ENCODE results near the gene GALNT9.

The GALNT9 gene

DNA sequence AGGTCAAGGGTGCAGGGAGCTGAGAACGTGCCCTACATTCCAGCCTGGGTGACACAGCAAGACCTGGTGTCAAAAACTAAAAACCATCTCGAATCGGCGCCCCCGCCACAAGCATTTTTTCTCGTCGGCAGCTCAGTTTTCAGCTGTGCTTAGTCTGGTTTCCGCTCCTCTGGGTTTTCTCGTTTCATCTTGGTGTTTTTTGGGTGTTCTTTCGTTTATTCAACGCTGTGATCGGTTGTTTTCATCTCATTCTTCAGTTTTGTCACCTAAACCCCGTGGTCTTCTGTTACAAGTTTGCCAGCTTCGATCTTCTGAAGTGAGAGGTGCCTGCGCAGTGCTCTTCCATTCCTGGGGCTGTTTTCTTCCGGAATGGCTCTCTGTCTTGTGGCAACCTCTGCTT is 143.7 kb downstream of the GALNT9 start:
- DNase-seq (ENCODE audit: low read depth in 2 of 2), result no peak

GRCh38 chr12:132182711-132183365 is 146.6 kb downstream of the GALNT9 start:
- no peak for DNase-seq (ENCODE audit: low read depth in 2 of 2)

- DNase-seq (ENCODE audit: low read depth in 2 of 2), result no peak
Observed at GRCh38 chr12:132182206-132182710, 147.1 kb downstream of the GALNT9 start.

DNA sequence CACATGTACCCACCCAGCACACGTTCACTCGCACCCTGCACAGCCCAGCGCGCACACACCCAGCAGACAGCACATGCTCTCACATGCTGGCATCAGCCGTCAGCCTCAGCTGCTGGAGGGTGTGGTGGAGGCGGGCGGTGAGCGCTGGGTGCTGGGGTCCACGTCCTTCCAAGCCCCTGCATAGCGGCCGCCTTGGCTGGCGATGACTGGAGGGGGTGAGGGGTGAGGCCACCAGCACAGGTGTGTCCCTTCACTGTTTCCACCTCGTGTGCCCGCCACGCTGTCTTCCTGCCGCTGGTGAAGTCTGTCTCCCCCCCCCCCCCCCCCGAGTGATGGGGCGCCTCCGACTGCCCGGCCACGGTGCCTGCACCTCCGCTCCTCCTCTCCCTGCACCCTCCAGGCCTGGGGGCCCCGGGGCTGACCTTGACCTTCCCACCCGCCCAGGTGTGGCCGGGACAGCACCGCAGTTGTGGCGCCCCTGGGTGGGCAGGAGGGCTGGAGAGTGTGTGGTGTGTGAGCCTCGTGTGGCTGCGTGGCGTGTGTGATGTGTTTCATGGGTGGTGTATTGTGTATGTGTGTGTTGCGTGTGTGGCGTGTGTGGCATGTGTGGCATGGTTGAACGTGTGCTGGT is 147.7 kb downstream of the GALNT9 start:
- DNase-seq (ENCODE audit: low read depth in 2 of 2), result no peak

DNA sequence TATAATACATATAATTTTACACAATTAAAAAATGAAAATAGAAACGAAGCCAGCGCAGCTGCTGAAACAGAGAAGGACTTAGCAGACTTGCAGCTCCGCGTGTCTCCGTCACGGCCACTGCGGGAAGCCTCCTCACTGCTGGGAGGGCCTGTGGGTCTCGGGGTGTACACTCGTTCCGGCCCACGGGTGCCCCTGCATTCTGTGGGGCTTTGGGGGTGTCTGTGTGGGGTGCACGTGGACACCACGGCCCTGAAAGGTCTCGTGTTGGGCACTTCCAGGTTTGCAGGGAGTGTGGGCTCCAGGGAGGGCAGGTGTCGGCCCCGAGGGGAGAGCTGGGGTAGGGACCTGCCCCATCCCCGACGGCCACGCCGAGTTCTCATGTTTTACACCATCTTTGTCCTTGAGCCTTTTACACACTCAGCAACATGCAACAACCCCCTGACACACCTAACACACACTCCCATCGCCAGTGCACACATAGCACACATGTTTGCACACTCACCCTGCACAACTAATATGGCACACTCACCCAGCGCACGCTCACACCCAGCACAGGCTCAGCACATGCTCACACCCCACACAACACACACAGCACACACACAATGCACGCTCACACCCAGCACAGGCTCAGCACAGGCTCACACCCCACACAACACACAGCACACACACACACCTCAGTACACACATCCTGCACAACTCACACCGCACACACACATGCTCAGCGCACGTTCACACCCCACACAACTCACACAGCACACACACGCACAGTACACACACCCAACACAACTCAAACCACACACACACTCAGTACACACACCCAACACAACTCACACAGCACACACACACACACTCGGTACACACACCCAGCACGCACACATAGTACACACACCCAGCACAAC is 148.5 kb downstream of the GALNT9 start:
- no peak for DNase-seq (ENCODE audit: low read depth in 2 of 2)

DNA sequence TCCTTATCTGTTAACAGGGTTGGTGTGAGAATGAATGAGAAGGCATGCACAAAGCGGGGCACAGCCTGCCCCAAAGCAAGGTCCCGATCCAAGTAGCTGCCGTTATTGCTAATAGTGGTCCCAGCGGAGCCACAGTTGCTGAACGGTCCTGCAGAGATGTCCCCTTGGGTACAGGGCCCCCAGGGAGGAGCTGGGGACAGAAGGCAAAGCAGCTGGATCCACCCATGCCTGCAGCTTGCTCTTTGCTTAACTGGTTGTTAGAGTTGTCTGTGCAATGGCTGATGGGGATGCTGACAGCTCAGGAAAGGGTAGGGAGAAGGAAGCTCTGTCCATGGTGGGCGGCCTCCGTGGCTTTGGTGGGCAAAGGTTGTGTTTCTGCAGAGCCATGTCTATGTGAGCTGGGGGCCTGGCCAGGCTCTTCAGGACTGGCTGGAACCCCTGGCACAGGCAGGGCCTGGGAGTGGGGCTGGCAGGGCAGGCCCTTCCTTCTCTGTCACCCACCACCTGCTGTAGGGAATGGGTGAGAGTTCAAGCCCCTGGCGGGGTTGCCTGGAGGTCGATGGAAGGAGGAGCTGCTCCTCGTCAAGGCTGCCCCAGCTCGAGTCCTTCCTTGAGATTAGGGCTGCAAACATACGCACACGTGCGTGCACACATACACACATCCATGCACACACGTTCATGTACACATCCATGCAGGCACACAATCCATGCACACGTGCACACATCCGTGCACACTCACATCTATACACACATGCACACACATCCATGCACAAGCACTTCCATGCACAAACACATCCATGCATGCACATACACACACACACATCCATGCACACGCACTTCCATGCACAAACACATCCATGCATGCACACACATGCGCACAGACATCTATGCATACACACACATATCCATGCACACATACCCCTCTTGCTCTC is 149.7 kb downstream of the GALNT9 start:
- DNase-seq (ENCODE audit: low read depth in 2 of 2), result no peak

DNA sequence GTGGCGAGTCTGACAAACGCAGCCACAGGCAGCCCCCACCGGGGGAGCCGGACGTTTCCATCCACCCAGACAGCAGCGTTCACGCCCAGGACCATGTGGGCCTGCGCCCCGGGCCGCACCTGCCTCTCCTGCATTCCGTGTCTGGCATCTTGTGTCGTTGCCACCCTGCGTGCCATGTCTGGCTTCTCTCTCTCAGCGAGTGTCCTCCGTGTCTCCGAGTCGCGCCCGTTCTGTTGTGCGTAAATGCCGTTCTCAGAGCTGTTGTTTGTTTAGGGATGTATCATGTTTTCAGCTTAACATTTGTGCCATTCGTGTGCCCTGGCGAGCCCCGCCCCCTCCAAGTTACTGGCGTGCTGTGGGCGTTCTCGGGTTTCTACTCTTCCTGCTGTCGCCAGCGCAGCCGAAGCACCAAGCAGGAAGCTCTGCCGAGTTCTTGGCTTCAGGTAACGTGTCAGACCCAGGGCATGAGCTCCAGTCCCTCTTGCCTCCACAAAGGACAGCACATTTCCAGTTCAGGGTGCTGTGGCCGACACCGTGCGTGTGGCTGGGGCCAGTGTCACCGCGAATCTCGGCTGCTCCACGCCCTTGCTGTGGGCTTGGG is 150.5 kb downstream of the GALNT9 start:
- DNase-seq (ENCODE audit: low read depth in 2 of 2), result no peak

GRCh38 chr12:132178316-132178715 is 151.1 kb downstream of the GALNT9 start:
- DNase-seq (ENCODE audit: low read depth in 2 of 2), result no peak

DNA sequence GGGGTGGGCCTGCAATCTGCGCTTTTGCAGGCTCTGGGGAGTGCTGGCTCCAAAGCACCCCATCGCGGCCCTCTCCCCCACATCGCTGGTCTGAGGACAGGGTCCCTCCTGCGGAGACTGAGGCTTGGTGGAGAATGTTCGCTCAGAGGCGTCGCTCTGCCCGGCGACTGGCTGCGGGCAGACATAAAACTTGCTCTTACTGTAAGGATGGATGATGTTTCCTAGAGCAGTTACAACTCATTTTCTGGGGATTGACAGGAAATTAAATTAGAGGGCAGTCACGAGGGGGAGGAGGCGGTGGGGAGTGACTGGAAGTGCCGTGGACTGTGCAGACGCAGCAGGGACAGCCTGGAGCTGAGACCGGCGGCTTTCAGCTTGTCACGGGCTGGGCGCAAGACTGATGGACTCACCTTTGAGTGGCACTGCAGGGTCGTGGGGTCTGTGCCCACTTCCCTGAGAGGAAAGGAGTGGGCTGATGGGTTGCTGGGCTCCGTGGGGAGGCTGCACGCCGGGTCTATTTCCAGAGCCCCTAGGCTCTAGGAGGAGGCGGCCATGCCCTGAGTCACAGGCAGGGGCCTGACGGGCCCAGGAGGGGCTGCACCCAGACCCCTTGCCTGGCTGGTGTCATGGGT is 152.4 kb downstream of the GALNT9 start:
- DNase-seq (ENCODE audit: low read depth in 2 of 2), result no peak

DNA sequence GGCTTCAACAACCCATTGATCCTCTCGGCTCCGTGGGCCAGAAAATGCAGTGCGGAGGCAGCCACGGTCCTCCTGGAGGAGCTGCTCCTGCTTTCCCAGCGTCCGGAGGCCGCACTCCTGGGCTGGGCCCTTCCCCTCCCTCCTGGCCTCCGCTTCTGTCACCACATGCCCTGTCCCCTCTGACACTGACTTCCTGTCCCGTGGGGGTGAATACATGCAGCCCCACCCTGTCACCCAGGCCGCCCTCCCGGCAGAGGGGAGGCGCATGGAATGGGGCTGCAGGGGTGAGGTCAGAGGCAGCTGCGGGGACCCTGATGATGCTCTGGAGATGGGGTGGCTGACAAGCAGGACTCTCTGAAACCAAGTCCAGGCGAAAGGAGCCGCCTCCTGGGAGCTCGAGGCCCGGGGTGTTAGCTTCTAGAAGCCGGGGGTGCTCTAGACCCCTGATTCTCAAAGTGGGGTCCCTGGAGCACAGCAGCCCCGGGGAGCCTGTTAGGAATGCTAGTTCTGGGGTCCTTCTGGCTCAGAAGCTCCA is 152.9 kb downstream of the GALNT9 start:
- DNase-seq (ENCODE audit: low read depth in 2 of 2), result no peak

GRCh38 chr12:132175496-132176384 is 153.6 kb downstream of the GALNT9 start:
- no peak for DNase-seq (ENCODE audit: low read depth in 2 of 2)

DNA sequence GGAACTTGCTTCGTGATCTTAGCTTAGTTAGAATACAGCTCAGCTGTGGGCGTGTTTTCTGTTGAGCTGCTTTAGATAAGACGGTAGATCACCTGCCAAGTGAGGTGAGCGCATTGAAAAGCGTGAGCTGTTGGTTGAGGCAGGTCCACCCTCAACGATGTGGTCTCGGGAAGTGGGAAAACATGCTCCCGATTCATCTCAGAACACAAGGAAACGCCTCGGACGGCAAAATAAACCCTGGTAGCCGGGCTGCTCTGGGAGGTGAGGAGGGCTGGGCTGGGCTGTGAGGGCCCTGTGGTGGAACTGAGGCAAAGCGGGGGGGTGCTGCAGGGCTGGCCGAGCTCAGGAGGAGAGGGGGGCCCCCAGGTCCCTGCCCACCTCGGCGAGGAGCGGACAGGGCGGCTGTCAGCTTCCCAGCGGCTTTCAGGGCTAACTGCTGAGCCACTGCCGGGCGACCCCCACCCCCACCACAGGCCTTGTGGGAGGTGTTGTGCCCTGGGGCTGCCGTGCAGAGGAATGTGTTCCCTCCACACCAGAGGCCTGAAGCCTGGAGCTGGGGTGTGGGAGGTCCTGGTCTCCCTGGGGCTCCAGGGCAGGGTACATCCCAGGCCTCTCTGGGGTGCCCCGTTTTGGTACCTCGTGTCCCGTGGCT is 154.4 kb downstream of the GALNT9 start:
- DNase-seq (ENCODE audit: low read depth in 2 of 2), result no peak

DNA sequence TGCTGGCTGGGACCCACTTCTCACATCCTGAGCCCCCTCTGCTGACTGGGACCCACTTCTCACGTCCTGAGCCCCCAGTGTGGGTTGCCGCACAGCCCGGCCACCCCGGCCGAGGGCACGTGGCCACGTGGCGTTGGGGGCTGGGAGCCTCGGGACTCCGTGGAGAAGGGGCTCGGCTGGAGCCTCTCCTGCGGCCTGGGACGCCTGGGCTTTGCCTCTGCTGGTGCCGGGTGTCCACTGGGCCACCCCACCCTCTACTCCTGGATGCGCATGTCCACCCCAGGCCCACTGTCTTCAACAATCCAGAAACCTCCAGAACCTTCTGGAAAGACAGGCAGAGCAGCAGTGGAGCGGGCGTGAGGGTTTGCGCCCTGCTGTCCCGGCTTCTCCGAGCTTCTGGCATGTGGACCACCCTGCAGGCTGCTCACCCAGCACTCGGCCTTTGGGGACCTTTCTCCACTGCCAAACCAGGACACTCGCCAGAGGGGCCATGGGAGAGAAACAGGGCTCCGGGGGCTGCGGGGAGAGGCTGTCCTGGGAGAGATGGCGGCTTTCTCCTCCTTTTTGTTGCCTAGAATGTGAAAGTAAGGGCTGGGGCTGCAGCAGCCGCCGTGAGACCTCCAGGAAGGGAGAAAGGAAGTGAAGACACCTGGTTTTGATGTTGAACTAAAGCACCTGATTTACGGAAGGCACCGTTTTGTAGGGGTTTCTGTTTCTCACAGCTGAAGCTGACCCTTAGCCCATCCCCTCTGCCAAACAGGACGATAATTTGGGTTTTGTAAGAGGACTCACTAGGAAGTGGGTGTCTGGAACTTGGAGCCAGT is 155.2 kb downstream of the GALNT9 start:
- DNase-seq (ENCODE audit: low read depth in 2 of 2), result no peak

DNA sequence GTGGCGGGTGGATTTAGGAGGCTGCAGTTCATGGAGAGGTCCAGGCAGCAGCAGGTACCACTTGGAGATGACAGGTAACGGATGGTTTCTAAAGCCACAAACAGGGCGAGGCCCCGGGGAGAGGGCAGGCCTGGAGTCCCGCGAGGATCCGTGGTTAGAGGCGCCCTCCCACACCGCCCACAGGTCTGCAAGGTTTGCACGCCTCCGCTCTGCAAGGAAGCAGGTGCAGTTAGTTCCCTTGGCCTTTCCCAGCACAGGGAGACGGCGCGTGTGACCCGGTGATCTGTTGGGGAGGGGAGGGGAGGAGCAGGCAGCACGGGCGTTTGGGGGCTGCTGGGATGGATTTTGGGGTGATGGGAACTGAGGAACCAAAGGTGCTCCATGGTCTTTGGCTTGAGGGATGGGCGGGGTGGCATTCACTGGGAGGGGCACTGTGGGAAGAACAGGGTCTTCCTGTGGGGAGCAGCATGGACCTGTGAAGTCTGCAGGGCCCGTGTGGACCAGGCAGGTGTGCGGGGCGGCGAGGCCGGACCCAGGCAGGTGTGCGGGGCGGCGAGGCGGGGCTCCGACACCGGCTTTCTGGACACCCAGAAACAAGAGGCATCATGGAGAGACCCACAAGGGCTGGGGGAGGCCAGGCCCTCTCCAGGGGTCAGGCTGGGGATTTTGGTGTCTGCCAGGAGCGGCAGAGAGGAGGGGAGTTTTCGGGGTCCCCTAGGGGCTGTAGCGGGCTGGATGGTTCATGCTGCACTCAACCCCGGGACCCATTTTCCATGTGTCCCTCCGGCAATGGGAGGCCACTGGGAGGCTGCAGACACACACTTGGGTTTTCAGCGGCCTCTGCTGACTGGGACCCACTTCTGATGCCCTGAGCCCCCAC is 156.0 kb downstream of the GALNT9 start:
- DNase-seq (ENCODE audit: low read depth in 2 of 2), result no peak

DNA sequence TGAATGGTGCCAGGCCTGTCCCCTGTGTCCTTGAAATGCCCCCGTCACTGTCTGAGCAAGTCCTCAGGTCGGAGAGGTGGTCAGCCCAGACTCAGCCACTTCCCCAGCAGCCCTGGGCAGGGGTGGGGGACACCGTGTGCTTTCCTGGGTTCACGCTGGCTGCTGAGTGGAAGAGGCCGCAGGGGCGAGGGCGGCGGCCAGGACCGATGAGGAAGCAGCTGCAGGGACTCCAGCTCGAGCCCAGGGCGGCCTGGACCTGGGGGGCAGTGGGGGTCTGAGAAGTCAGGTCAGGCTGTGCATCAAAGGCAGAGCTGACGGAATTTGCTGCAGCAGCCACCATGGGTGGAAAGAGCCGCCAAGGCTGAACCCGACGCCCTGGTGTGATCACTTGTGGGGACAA is 156.8 kb downstream of the GALNT9 start:
- no peak for DNase-seq (ENCODE audit: low read depth in 2 of 2)

DNA sequence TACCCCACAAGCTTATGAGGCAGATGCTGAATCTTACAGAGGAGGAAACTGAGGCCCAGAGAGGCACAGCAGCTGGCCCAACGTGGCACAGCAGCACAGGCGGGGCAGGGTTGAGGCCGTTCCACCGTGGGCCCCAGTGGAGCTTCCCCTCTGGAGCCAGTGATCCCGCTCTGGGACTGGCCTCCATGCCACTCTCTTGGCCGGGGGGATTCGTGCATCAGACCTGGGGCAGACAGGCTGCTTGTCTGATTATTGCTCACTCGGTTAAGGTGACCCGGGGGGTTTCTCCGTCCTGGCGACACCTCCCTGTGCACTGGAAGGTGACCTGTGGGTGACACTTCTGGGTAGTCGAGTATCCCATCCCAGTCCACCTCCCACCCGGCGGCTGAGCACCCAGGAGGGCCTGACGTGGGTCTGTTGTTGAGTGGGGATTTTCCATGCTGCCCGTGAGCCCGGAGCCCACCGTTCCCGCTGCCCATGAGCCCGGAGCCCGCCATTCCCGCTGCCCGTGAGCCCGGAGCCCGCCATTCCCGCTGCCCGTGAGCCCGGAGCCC is 157.3 kb downstream of the GALNT9 start:
- no peak for DNase-seq (ENCODE audit: low read depth in 2 of 2)
